ENCODE measurements around the gene CSTF3. TPM values are rescaled to one million over a fixed set of nuclear protein-coding genes. Genes with fewer than 3 reads are reported as not detected.

CSTF3 gene
- total RNA-seq, 2 experiments from 2014 or later: 31.9 to 55.7 TPM

DNA sequence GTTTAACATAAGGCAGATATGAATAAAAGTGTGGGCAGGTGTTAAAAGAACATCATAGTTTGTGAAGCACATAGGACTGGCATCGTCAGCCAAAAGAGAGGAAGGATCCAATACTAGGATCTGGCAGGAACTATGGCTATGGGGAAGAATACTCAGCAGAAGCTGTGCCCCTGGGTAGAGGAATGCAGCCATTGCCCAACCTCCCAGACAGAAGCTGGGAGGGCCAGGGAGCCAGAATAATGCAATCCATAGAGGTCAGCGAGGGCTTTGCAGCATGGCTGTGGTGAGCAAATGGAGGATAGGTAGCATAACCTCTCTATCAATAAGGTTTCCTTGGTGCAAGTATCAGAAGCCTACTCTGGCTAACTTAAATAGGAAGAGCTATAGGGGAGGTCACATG is 11.7 kb upstream of the CSTF3 start:
- no TSS peak for BruUV-seq (replicated peaks)
- Histone ChIP-seq H3K36me3 (ENCODE audit: insufficient read depth, low read length) (no peaks in the 10 kb centered on the region), H4K20me1 (ENCODE audit: insufficient read depth, low read length) (no peaks in the 10 kb centered on the region), H3K9me2 (ENCODE audit: insufficient read depth, low read length) (no peaks in the 10 kb centered on the region), H3K4me1 (ENCODE audit: insufficient read depth, low read length, poor library complexity, severe bottlenecking) (no peaks in the 10 kb centered on the region), H3K4me2 (ENCODE audit: low read length) (no peak overlapping the region), H2AFZ (ENCODE audit: low read length) (no peak overlapping the region), H3K79me2 (ENCODE audit: insufficient read depth, low read depth, low read length) (no peaks in the 10 kb centered on the region), H3K27ac (ENCODE audit: low read depth, low read length, poor library complexity, severe bottlenecking) (no peak overlapping the region), H3K9me3 (ENCODE audit: low read length) (no peaks in the 10 kb centered on the region), H3K4me3 (ENCODE audit: low read depth, low read length, poor library complexity, severe bottlenecking) (no peak overlapping the region)
- DNase-seq (ENCODE audit: low spot score): no peak
- ChIA-PET CTCF (ENCODE audit: unreplicated experiment) (no interaction called here), POLR2A (interaction anchor here (0.6 to 1.1 kb wide), 3 partner anchors 11 to 127 kb away, joined by 3 to 5 read pairs (median 3); partner anchors contain the start of gene CSTF3)
- TF ChIP-seq EZH2phosphoT487 (IDR thresholded peaks at IDR 0.05; ENCODE audit: borderline replicate concordance, low read depth, low read length): no peak
- TF ChIP-seq, protein P1, sequence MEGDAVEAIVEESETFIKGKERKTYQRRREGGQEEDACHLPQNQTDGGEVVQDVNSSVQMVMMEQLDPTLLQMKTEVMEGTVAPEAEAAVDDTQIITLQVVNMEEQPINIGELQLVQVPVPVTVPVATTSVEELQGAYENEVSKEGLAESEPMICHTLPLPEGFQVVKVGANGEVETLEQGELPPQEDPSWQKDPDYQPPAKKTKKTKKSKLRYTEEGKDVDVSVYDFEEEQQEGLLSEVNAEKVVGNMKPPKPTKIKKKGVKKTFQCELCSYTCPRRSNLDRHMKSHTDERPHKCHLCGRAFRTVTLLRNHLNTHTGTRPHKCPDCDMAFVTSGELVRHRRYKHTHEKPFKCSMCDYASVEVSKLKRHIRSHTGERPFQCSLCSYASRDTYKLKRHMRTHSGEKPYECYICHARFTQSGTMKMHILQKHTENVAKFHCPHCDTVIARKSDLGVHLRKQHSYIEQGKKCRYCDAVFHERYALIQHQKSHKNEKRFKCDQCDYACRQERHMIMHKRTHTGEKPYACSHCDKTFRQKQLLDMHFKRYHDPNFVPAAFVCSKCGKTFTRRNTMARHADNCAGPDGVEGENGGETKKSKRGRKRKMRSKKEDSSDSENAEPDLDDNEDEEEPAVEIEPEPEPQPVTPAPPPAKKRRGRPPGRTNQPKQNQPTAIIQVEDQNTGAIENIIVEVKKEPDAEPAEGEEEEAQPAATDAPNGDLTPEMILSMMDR (conservative IDR thresholded peaks at IDR 0.05; ENCODE audit: low read length): no peak
- intact Hi-C loops (cut with micrococcal nuclease; ENCODE audit: unreplicated experiment): no loop called here

DNA sequence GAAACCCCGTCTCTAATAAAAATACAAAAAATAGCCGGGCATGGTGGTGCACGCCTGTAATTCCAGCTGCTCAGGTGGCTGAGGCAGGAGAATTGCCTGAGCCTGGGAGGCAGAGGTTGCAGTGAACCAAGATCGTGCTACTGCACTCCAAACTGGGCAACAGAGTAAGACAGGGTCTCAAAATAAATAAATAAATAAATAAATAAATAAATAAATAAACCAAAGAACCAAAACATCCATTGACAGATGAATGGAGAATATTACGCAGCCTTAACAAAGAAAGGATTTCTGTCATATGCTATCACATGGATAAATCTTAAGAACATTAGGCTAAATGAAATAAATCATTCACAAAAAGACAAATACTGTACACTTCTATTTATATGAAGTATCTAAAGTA is 11.1 kb upstream of the CSTF3 start:
- Histone ChIP-seq H2AFZ (ENCODE audit: low read length) (no peak overlapping the region), H3K79me2 (ENCODE audit: insufficient read depth, low read depth, low read length) (no peaks in the 10 kb centered on the region), H3K9me3 (ENCODE audit: low read length) (no peaks in the 10 kb centered on the region), H3K4me2 (ENCODE audit: low read length) (no peak overlapping the region), H3K4me1 (ENCODE audit: insufficient read depth, low read length, poor library complexity, severe bottlenecking) (no peaks in the 10 kb centered on the region), H3K27ac (ENCODE audit: low read depth, low read length, poor library complexity, severe bottlenecking) (no peak overlapping the region), H3K9me2 (ENCODE audit: insufficient read depth, low read length) (no peaks in the 10 kb centered on the region), H4K20me1 (ENCODE audit: insufficient read depth, low read length) (no peaks in the 10 kb centered on the region), H3K4me3 (ENCODE audit: low read depth, low read length, poor library complexity, severe bottlenecking) (no peak overlapping the region), H3K36me3 (ENCODE audit: insufficient read depth, low read length) (no peaks in the 10 kb centered on the region)
- CTCF ChIA-PET (ENCODE audit: unreplicated experiment): no interaction called here
- DNase-seq (ENCODE audit: low spot score): no peak
- intact Hi-C loops (cut with micrococcal nuclease; ENCODE audit: unreplicated experiment): no loop called here
- TF ChIP-seq EZH2phosphoT487 (IDR thresholded peaks at IDR 0.05; ENCODE audit: borderline replicate concordance, low read depth, low read length): no peak
- TF ChIP-seq, protein P1 (conservative IDR thresholded peaks at IDR 0.05; ENCODE audit: low read length): no peak
- BruUV-seq (replicated peaks): no TSS peak
- POLR2A ChIA-PET: no interaction called here

DNA sequence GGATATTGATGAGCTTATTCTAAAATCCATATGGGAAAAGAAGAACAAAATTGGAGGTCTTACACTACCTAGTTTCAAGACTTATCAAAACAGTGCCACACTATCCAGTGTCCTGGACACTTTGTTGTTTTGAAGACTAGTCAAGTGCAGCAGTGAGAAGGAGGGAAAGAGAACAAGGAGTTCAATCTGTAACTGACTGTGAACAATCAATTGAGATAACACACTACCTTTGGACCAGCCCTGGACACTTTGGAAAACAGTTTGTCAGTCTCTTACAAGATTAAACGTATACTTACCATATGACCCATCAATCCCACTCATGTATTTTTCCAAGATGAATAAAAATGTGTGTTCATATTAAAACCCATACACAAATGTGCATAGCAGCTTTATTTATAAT is 10.0 kb upstream of the CSTF3 start:
- intact Hi-C loops (cut with micrococcal nuclease; ENCODE audit: unreplicated experiment): no loop called here
- Histone ChIP-seq H3K4me1 (ENCODE audit: insufficient read depth, low read length, poor library complexity, severe bottlenecking) (no peaks in the 10 kb centered on the region), H3K4me3 (ENCODE audit: low read depth, low read length, poor library complexity, severe bottlenecking) (no peak overlapping the region), H3K27ac (ENCODE audit: low read depth, low read length, poor library complexity, severe bottlenecking) (no peak overlapping the region), H4K20me1 (ENCODE audit: insufficient read depth, low read length) (no peaks in the 10 kb centered on the region), H3K36me3 (ENCODE audit: insufficient read depth, low read length) (no peaks in the 10 kb centered on the region), H3K4me2 (ENCODE audit: low read length) (no peak overlapping the region), H2AFZ (ENCODE audit: low read length) (no peak overlapping the region), H3K9me2 (ENCODE audit: insufficient read depth, low read length) (no peaks in the 10 kb centered on the region), H3K79me2 (ENCODE audit: insufficient read depth, low read depth, low read length) (no peaks in the 10 kb centered on the region), H3K9me3 (ENCODE audit: low read length) (no peaks in the 10 kb centered on the region)
- BruUV-seq (replicated peaks): no TSS peak
- POLR2A ChIA-PET: no interaction called here
- DNase-seq (ENCODE audit: low spot score): no peak
- CTCF ChIA-PET (ENCODE audit: unreplicated experiment): no interaction called here
- no peak for TF ChIP-seq EZH2phosphoT487 (IDR thresholded peaks at IDR 0.05; ENCODE audit: borderline replicate concordance, low read depth, low read length)
- TF ChIP-seq, protein P1 (conservative IDR thresholded peaks at IDR 0.05; ENCODE audit: low read length): no peak

All from OCI-LY7 (cell line).